Measurements from ENCODE around the gene KAZN.

KAZN gene

GRCh38 chr1:15070145-15070748 is 471.8 kb downstream of the KAZN start:
- no peak overlapping the region for H3K4me3 ChIP-seq (ENCODE audit: low read length)
- H3K27me3 ChIP-seq (ENCODE audit: insufficient read depth, low read length): no peaks in the 10 kb centered on the region
- H3K9me3 ChIP-seq (ENCODE audit: insufficient read depth, low read depth, low read length): no peaks in the 10 kb centered on the region
- no peaks in the 10 kb centered on the region for H3K4me1 ChIP-seq (ENCODE audit: insufficient read depth, low read length)
- H3K27ac ChIP-seq (ENCODE audit: low read length): no peak overlapping the region
- no peak overlapping the region for H3K9ac ChIP-seq (ENCODE audit: low read depth, low read length)
- H3K36me3 ChIP-seq (ENCODE audit: insufficient read depth, low read depth, low read length): no peaks in the 10 kb centered on the region

- H3K36me3 ChIP-seq (ENCODE audit: insufficient read depth, low read depth, low read length): no peaks in the 10 kb centered on the region
- no peak overlapping the region for H3K9ac ChIP-seq (ENCODE audit: low read depth, low read length)
- H3K27ac ChIP-seq (ENCODE audit: low read length): no peak overlapping the region
- no peaks in the 10 kb centered on the region for H3K9me3 ChIP-seq (ENCODE audit: insufficient read depth, low read depth, low read length)
- no peaks in the 10 kb centered on the region for H3K27me3 ChIP-seq (ENCODE audit: insufficient read depth, low read length)
- no peak overlapping the region for H3K4me3 ChIP-seq (ENCODE audit: low read length)
- H3K4me1 ChIP-seq (ENCODE audit: insufficient read depth, low read length): no peaks in the 10 kb centered on the region
Measured at GRCh38 chr1:15071936-15072335, 473.5 kb downstream of the KAZN start.

- H3K27me3 ChIP-seq (ENCODE audit: insufficient read depth, low read length): no peaks in the 10 kb centered on the region
- no peaks in the 10 kb centered on the region for H3K36me3 ChIP-seq (ENCODE audit: insufficient read depth, low read depth, low read length)
- H3K9me3 ChIP-seq (ENCODE audit: insufficient read depth, low read depth, low read length): no peaks in the 10 kb centered on the region
- H3K9ac ChIP-seq (ENCODE audit: low read depth, low read length): no peak overlapping the region
- H3K27ac ChIP-seq (ENCODE audit: low read length): no peak overlapping the region
- H3K4me3 ChIP-seq (ENCODE audit: low read length): no peak overlapping the region
- H3K4me1 ChIP-seq (ENCODE audit: insufficient read depth, low read length): no peaks in the 10 kb centered on the region
Measured at GRCh38 chr1:15073799-15074308, 475.4 kb downstream of the KAZN start.

GRCh38 chr1:15075175-15075574 is 476.7 kb downstream of the KAZN start:
- H3K4me1 ChIP-seq (ENCODE audit: insufficient read depth, low read length): no peaks in the 10 kb centered on the region
- no peaks in the 10 kb centered on the region for H3K9me3 ChIP-seq (ENCODE audit: insufficient read depth, low read depth, low read length)

GRCh38 chr1:15075817-15076216 is 477.3 kb downstream of the KAZN start:
- H3K4me3 ChIP-seq (ENCODE audit: low read length): no peak overlapping the region
- no peaks in the 10 kb centered on the region for H3K4me1 ChIP-seq (ENCODE audit: insufficient read depth, low read length)
- H3K9ac ChIP-seq (ENCODE audit: low read depth, low read length): no peak overlapping the region
- no peaks in the 10 kb centered on the region for H3K36me3 ChIP-seq (ENCODE audit: insufficient read depth, low read depth, low read length)
- H3K27ac ChIP-seq (ENCODE audit: low read length): no peak overlapping the region
- no peaks in the 10 kb centered on the region for H3K27me3 ChIP-seq (ENCODE audit: insufficient read depth, low read length)
- H3K9me3 ChIP-seq (ENCODE audit: insufficient read depth, low read depth, low read length): no peaks in the 10 kb centered on the region

More at GRCh38 chr1:15075175-15075574, 476.7 kb downstream of the KAZN start:
- Histone ChIP-seq H3K9ac (ENCODE audit: low read depth, low read length) (no peak overlapping the region), H3K27ac (ENCODE audit: low read length) (no peak overlapping the region), H3K27me3 (ENCODE audit: insufficient read depth, low read length) (no peaks in the 10 kb centered on the region), H3K4me3 (ENCODE audit: low read length) (no peak overlapping the region), H3K36me3 (ENCODE audit: insufficient read depth, low read depth, low read length) (no peaks in the 10 kb centered on the region)

GRCh38 chr1:15076807-15077206 is 478.3 kb downstream of the KAZN start:
- H3K9me3 ChIP-seq (ENCODE audit: insufficient read depth, low read depth, low read length): no peaks in the 10 kb centered on the region
- no peak overlapping the region for H3K27ac ChIP-seq (ENCODE audit: low read length)
- H3K27me3 ChIP-seq (ENCODE audit: insufficient read depth, low read length): no peaks in the 10 kb centered on the region
- H3K36me3 ChIP-seq (ENCODE audit: insufficient read depth, low read depth, low read length): no peaks in the 10 kb centered on the region
- H3K4me3 ChIP-seq (ENCODE audit: low read length): no peak overlapping the region
- H3K4me1 ChIP-seq (ENCODE audit: insufficient read depth, low read length): no peaks in the 10 kb centered on the region
- no peak overlapping the region for H3K9ac ChIP-seq (ENCODE audit: low read depth, low read length)

GRCh38 chr1:15077384-15077783 is 478.9 kb downstream of the KAZN start:
- no peak overlapping the region for H3K27ac ChIP-seq (ENCODE audit: low read length)
- no peaks in the 10 kb centered on the region for H3K4me1 ChIP-seq (ENCODE audit: insufficient read depth, low read length)
- no peaks in the 10 kb centered on the region for H3K27me3 ChIP-seq (ENCODE audit: insufficient read depth, low read length)
- H3K9ac ChIP-seq (ENCODE audit: low read depth, low read length): no peak overlapping the region
- no peaks in the 10 kb centered on the region for H3K36me3 ChIP-seq (ENCODE audit: insufficient read depth, low read depth, low read length)
- no peaks in the 10 kb centered on the region for H3K9me3 ChIP-seq (ENCODE audit: insufficient read depth, low read depth, low read length)
- no peak overlapping the region for H3K4me3 ChIP-seq (ENCODE audit: low read length)

GRCh38 chr1:15080328-15081007 is 482.0 kb downstream of the KAZN start:
- no peaks in the 10 kb centered on the region for H3K27me3 ChIP-seq (ENCODE audit: insufficient read depth, low read length)
- no peaks in the 10 kb centered on the region for H3K36me3 ChIP-seq (ENCODE audit: insufficient read depth, low read depth, low read length)
- no peaks in the 10 kb centered on the region for H3K9me3 ChIP-seq (ENCODE audit: insufficient read depth, low read depth, low read length)
- no peaks in the 10 kb centered on the region for H3K4me1 ChIP-seq (ENCODE audit: insufficient read depth, low read length)
- H3K9ac ChIP-seq (ENCODE audit: low read depth, low read length): no peak overlapping the region
- no peak overlapping the region for H3K4me3 ChIP-seq (ENCODE audit: low read length)
- H3K27ac ChIP-seq (ENCODE audit: low read length): no peak overlapping the region

GRCh38 chr1:15081102-15081501 is 482.6 kb downstream of the KAZN start:
- Histone ChIP-seq H3K9ac (ENCODE audit: low read depth, low read length) (no peak overlapping the region), H3K4me3 (ENCODE audit: low read length) (no peak overlapping the region), H3K9me3 (ENCODE audit: insufficient read depth, low read depth, low read length) (no peaks in the 10 kb centered on the region), H3K27me3 (ENCODE audit: insufficient read depth, low read length) (no peaks in the 10 kb centered on the region), H3K36me3 (ENCODE audit: insufficient read depth, low read depth, low read length) (no peaks in the 10 kb centered on the region), H3K4me1 (ENCODE audit: insufficient read depth, low read length) (no peaks in the 10 kb centered on the region), H3K27ac (ENCODE audit: low read length) (no peak overlapping the region)

GRCh38 chr1:15083578-15083977 is 485.1 kb downstream of the KAZN start:
- H3K4me1 ChIP-seq (ENCODE audit: insufficient read depth, low read length): no peaks in the 10 kb centered on the region

GRCh38 chr1:15088281-15088971 is 489.9 kb downstream of the KAZN start:
- Histone ChIP-seq H3K9me3 (ENCODE audit: insufficient read depth, low read depth, low read length) (no peaks in the 10 kb centered on the region), H3K27me3 (ENCODE audit: insufficient read depth, low read length) (no peaks in the 10 kb centered on the region), H3K36me3 (ENCODE audit: insufficient read depth, low read depth, low read length) (no peaks in the 10 kb centered on the region), H3K4me3 (ENCODE audit: low read length) (no peak overlapping the region), H3K27ac (ENCODE audit: low read length) (no peak overlapping the region), H3K4me1 (ENCODE audit: insufficient read depth, low read length) (peaks cover 8% of the 10 kb centered on the region), H3K9ac (ENCODE audit: low read depth, low read length) (no peak overlapping the region)

More at GRCh38 chr1:15083578-15083977, 485.1 kb downstream of the KAZN start:
- Histone ChIP-seq H3K9ac (ENCODE audit: low read depth, low read length) (no peak overlapping the region), H3K27ac (ENCODE audit: low read length) (no peak overlapping the region), H3K9me3 (ENCODE audit: insufficient read depth, low read depth, low read length) (no peaks in the 10 kb centered on the region), H3K4me3 (ENCODE audit: low read length) (no peak overlapping the region), H3K27me3 (ENCODE audit: insufficient read depth, low read length) (no peaks in the 10 kb centered on the region), H3K36me3 (ENCODE audit: insufficient read depth, low read depth, low read length) (no peaks in the 10 kb centered on the region)
